Measurements from ENCODE around the gene ADAM12.

DNA sequence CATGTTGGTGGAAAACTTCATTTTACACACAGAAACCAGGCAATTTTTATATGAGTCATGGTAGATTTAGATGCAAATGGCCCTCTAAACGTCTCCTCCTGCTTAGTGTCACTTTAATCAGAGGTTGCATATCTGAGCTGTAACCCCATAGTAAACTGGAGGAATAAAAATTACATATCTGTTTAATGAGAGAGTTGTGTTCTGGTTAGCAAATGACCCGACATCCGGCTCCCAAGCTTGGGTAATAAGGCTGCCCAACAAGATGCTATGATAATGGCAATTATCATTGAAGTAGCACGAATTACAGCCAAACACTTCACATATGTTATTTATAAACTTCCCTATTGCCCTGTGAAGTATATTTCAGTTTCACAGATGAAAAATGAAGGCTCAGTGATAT lies 10.6 kb upstream of the ADAM12 start:
- TF ChIP-seq FOXM1 (IDR thresholded peaks at IDR 0.05; ENCODE audit: borderline replicate concordance, low read depth) (no peak), EP300 (IDR thresholded peaks at IDR 0.05; ENCODE audit: borderline replicate concordance) (no peak), REST (IDR thresholded peaks at IDR 0.05; ENCODE audit: low read depth) (no peak), CEBPB (IDR thresholded peaks at IDR 0.05) (no peak), NFIC (IDR thresholded peaks at IDR 0.05) (no peak), TAF1 (IDR thresholded peaks at IDR 0.05; ENCODE audit: low read depth) (no peak), YY1 (IDR thresholded peaks at IDR 0.05; ENCODE audit: low read depth) (no peak), TCF12 (IDR thresholded peaks at IDR 0.05; ENCODE audit: low read depth) (no peak), RAD21 (IDR thresholded peaks at IDR 0.05; ENCODE audit: low read depth) (no peak), CREB1 (IDR thresholded peaks at IDR 0.05; ENCODE audit: low read depth) (no peak), USF1 (IDR thresholded peaks at IDR 0.05) (no peak), TEAD4 (IDR thresholded peaks at IDR 0.05) (no peak), ZBTB7A (IDR thresholded peaks at IDR 0.05; ENCODE audit: low read depth) (no peak)
- TF ChIP-seq, protein P1, sequence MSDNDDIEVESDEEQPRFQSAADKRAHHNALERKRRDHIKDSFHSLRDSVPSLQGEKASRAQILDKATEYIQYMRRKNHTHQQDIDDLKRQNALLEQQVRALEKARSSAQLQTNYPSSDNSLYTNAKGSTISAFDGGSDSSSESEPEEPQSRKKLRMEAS (IDR thresholded peaks at IDR 0.05) = no peak
